ENCODE results near the gene DYNC1H1.

DYNC1H1 gene

DNA sequence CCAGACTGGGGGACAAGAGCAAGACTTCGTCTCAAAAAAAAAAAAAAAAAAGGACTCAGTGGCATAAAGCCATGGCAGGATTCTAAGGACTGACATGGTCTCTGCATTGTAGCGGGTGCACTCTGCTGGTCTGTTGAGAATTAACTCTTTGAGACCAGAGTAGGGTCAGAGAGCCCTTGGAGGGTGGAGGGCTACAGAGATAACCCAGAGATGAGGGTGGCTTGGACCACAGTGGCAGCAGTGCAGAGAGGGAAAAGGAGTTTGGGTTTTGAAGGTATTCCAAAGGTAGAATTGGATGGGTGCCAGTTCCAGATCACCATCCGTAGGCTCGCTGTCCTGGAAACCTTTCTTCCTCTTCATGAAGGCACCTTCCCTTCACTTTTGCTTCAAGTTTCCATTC lies 14.3 kb upstream of the DYNC1H1 start:
- TF ChIP-seq, protein P1, sequence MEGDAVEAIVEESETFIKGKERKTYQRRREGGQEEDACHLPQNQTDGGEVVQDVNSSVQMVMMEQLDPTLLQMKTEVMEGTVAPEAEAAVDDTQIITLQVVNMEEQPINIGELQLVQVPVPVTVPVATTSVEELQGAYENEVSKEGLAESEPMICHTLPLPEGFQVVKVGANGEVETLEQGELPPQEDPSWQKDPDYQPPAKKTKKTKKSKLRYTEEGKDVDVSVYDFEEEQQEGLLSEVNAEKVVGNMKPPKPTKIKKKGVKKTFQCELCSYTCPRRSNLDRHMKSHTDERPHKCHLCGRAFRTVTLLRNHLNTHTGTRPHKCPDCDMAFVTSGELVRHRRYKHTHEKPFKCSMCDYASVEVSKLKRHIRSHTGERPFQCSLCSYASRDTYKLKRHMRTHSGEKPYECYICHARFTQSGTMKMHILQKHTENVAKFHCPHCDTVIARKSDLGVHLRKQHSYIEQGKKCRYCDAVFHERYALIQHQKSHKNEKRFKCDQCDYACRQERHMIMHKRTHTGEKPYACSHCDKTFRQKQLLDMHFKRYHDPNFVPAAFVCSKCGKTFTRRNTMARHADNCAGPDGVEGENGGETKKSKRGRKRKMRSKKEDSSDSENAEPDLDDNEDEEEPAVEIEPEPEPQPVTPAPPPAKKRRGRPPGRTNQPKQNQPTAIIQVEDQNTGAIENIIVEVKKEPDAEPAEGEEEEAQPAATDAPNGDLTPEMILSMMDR (conservative IDR thresholded peaks at IDR 0.05; ENCODE audit: control insufficient read depth, insufficient read depth, low read depth, low read length) = no peak
- H3K4me3 ChIP-seq (ENCODE audit: control insufficient read depth, low read depth, low read length) = no peak overlapping the region

DNA sequence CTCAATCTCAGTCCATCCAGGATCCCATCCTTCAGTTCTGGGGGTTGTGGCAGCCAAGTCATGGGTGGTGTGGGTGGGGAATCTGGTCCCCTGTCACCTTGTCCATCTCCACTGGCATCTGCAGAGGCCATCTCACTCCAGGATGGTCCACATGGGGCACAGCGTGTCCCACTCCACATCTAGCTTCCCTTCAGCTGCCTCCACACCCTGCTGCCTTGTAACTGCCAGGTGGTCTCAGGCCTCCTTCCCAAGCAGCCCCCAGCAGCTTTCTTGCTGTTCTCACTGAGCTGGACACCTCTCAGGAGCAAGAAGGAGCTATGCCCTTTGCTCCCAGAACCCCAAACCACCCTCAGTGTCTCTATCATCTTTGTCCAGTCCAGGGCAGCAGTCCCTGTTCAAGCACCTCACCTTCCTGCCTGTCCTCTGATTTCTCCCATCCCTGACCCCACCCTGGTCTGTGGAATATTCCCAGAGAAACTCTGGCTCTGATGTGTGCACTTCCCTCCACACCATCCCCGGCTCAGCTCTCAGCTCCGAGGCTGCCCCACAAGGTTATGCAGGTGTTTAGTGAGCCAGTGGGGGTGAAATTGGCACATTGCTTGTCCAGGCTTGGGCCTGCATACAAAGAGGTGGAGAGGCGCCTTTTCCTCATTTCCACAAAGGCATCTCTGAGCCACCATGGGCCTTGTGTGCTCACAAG lies 13.7 kb upstream of the DYNC1H1 start:
- no peak overlapping the region for H3K4me3 ChIP-seq (ENCODE audit: control insufficient read depth, low read depth, low read length)
- TF ChIP-seq, protein P1 (conservative IDR thresholded peaks at IDR 0.05; ENCODE audit: control insufficient read depth, insufficient read depth, low read depth, low read length) = no peak
- no peak for DNase-seq (ENCODE audit: low read depth)

More for the DNA sequence above, 14.3 kb upstream of the DYNC1H1 start:
- DNase-seq (ENCODE audit: low read depth) = no peak

DNA sequence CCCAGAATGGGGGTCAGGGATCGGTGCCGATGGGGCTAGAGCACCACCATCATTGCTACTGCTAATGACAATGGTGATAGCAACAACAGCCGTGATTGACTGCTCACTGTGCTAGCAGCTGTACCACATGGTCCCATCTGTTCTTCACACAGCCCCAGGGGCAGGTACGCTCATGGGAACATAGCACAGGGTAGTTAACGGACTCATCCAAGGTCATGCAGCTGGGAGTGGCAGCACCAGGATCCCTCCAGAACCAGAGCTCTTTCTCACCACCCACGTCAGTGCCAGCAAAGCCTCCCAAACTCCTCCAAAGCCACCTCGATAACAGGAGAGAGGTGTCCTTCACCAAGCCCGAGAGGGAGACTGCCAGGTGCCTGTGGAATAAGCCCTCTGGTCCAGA lies 11.2 kb upstream of the DYNC1H1 start:
- TF ChIP-seq, protein P1 (conservative IDR thresholded peaks at IDR 0.05; ENCODE audit: control insufficient read depth, insufficient read depth, low read depth, low read length) = no peak
- no peak overlapping the region for H3K4me3 ChIP-seq (ENCODE audit: control insufficient read depth, low read depth, low read length)
- DNase-seq (ENCODE audit: low read depth) = no peak

DNA sequence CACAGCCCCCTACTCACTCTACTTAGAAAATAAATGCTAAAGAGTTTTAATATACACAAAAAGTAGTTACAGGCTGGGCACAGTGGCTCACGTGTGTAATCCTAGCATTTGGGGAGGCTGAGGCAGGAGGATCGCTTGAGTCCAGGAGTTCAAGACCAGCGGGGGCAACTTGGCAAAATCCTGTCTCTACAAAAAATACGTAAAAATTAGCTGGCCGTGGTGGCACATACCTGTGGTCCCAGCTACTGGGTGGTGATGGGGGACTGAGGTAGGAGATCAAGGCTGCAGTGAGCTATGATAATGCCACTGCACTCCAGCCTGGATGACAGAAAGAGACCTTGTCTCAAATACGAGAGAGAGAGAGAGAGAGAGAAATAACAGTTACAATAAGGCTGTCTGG lies 9.9 kb upstream of the DYNC1H1 start:
- TF ChIP-seq, protein P1 (conservative IDR thresholded peaks at IDR 0.05; ENCODE audit: control insufficient read depth, insufficient read depth, low read depth, low read length) = no peak
- no peak overlapping the region for H3K4me3 ChIP-seq (ENCODE audit: control insufficient read depth, low read depth, low read length)
- DNase-seq (ENCODE audit: low read depth) = no peak

DNA sequence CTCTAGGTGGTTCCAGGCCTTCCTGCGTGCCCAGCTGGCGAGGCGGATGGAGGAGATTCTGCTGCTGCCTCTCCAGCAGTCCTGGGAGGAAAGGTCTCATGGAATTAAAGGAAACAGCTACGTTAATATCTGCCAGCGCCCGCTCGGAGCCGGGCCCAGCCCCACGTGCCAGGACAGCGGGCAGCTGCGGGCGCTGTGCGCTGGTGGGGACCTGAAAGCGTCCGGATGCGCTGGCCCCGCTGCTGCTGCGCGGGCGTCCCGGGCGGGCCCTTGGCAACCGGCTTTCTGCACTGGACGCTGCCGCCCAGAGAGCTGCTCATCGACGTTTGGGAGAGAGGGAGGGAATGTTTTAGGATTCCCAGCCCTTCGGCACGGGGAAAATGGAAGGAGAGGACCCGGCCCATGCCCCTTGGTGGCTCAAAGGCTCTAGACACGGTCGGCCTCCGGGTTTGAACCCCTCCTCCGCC lies 8.6 kb upstream of the DYNC1H1 start:
- H3K4me3 ChIP-seq (ENCODE audit: control insufficient read depth, low read depth, low read length) = no peak overlapping the region
- TF ChIP-seq, protein P1 (conservative IDR thresholded peaks at IDR 0.05; ENCODE audit: control insufficient read depth, insufficient read depth, low read depth, low read length) = no peak
- DNase-seq (ENCODE audit: low read depth) = no peak

DNA sequence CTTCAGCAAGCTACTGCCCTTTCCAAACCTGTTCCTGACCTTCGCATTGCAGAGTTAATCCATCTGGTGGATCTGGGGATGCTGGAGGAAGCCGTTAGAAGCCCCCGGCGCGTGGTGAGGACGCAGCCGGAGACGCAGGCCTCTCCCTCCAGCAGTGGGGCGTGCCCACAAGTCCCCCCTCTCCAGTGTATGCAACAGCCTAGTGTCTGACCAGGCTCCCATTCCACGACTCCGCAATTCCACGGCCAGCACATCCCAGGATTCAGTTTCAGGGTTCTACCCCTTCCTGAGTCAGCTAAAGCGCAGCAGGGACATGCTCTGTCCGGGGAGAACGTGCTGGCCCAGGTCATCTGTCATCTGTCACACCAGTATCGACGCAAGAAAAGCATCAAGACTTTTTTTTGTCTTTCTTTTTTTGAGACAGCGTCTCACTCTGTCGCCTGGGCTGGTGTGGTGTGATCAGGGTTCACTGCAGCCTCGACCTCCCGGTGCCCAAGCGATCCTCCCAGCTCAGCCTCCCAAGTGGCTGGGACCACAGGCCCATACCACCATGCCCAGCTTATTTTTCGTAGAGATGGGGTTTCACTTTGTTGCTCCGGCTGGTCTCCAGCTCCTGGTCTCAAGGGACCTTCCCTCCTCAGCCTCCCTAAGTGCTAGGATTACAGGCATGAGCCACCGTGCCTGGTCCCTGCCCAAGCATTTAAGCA lies 8.0 kb upstream of the DYNC1H1 start:
- DNase-seq (ENCODE audit: low read depth) = no peak
- TF ChIP-seq, protein P1 (conservative IDR thresholded peaks at IDR 0.05; ENCODE audit: control insufficient read depth, insufficient read depth, low read depth, low read length) = no peak
- H3K4me3 ChIP-seq (ENCODE audit: control insufficient read depth, low read depth, low read length) = no peak overlapping the region

Data from fibroblast of mammary gland (primary cell).